NCI-H146 treated with DMSO at 0.1 percent for 48 hours (cell line): ENCODE data around the gene SNX27.
A peak's percentile ranks its signal among the peaks of the same experiment; 100 is the strongest.

Experiments used
- DNase-seq: peaks from one replicate; lab custom pipeline; 2025; ENCODE audit not compliant: unreplicated experiment; lab: John Stamatoyannopoulos, UW

SNX27 gene

DNA sequence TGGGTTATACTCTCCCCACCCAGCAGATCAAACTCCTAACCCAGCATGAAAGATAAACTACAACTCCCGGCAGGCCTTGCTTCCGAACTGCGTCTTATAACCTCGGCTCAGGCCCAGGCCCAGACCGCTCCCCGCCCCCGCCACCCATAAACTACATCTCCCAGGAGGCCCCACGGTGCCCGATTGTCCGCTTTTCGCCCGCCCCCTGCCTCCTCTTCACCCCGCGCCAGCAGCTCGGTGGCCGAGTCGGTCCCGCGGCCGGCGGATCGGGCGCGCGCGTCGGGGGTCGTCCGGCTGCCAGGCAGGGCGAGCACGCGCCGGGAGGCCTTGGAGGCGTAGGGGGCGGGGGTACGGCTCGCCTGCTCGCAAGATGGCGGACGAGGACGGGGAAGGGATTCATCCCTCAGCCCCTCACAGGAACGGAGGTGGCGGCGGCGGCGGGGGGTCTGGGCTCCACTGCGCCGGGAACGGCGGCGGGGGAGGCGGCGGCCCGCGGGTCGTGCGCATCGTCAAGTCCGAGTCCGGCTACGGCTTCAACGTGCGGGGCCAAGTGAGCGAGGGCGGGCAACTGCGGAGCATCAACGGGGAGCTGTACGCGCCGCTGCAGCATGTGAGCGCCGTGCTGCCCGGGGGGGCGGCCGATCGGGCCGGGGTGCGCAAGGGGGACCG is at the start of gene SNX27:
Gene SNX27, plus strand, starts transcription at position 219 of the 669 bp plus-strand sequence. Its CDS starts 152 bp downstream, at position 371.
- peak; percentile 93 for DNase-seq

DNA sequence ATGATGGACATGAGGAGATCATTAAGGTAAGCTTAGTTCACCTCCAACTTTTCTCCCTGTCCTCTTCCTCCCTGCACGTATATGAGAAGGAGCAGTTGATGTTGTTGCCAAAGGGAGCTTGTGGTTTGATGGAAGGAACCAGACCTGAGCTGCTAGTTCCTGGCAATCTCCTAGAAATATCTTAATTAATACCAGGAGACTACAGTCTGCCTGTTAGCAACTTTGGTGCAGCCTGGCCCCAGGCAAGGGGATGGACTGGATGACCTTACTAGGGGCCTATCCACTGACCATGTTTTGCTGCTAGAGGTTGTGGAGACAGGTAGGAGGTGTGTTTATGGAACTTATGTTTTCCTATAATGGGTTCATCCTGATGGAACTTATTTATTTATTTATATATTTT is 49.2 kb upstream of the SNX27 start:
- DNase-seq = no peak

GRCh38 chr1:151563376-151563775 is 48.5 kb upstream of the SNX27 start:
- DNase-seq = peak; percentile 35

- peak; percentile 92 for DNase-seq
These were observed 46.2 kb upstream of the SNX27 start for GRCh38 chr1:151565502-151566189.

GRCh38 chr1:151568626-151569088 is 43.2 kb upstream of the SNX27 start:
- no peak for DNase-seq

GRCh38 chr1:151570819-151571218 is 41.0 kb upstream of the SNX27 start:
- DNase-seq = peak; percentile 62

DNA sequence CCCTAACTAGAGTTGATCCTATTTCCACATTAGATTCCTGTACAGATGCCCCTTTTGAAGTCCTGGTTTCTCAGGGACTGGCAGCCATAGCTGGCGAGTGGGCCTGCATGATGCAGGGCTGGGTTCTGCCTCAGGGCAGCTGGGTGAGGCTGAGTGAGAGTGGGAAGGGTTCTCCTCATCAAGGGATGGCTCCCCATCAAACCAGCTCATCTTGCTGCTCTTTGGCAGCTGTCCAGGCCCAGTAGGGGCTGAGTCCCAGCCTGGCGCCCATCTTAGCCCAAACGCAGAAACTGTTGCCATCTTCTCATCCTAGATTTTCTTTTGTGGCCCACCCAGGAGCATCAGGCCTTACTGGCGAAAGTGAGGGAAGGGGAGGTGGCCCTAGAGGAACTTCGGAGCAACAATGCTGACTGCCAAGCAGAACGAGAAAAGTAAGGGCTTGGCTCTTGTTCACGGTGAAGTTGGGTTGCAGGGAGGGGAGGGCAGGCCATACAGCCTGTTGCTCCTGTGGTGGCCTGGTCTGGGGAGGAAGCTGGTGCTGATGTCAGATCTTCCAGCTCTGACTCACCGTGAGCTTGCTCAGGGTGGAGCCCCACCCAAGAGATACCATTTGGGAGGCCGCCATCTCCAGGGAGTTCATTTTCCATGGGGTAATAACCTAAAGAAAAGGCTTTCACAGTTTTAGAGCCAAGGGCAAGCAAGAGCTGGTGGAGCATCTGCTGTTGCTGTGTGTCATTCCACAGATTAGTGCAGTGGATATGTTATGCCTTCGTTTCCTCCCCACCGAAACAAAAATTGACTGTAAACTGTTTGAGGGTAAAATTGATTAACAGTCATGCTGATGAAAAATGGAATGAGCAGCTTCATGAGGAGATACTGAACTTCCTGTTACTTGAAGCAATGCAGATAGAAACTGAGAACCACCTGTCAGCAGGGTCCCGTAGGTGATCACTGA is 37.0 kb upstream of the SNX27 start:
- DNase-seq = no peak

DNA sequence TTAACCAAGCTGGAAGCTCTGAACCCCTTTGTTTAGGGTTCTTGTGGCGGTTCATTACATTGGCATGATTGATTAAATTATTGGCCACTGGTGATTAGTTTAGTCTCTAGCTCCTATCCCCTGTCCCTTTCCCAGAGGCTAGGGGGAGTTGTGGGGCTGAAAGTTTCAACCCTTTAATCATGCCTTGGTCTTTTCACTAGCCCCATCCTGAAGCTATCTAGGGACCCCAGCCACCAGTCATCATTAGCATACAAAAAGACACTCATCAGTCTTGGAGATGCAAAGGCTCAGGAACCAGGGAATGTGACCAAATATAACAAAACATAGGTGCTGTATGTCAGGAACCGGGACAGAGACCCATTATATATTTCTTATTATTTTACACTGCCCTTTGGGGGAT is 34.7 kb upstream of the SNX27 start:
- DNase-seq = no peak

- DNase-seq = no peak
These were observed 32.9 kb upstream of the SNX27 start for GRCh38 chr1:151578941-151579340.

GRCh38 chr1:151579436-151580225 is 32.2 kb upstream of the SNX27 start:
- DNase-seq = no peak

DNA sequence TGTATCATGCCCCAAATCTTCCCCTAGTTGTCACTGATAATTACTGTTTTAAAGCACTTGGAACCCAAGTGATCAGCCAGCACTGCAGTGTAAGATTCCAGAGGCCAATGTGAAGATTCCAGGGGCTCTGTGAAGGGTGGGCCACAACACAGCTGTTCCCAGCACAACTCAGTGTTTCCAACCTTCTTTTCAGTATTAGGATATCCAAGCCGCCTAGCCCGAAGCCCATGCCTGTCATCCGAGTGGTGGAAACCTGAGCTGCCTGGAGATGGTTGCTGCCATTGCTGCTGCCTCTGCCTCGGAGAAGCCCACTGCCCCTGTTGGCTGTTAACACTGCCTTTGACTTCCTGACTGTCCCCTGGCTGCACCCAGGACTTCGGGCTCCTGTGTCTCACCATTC is 30.4 kb upstream of the SNX27 start:
- no peak for DNase-seq

DNA sequence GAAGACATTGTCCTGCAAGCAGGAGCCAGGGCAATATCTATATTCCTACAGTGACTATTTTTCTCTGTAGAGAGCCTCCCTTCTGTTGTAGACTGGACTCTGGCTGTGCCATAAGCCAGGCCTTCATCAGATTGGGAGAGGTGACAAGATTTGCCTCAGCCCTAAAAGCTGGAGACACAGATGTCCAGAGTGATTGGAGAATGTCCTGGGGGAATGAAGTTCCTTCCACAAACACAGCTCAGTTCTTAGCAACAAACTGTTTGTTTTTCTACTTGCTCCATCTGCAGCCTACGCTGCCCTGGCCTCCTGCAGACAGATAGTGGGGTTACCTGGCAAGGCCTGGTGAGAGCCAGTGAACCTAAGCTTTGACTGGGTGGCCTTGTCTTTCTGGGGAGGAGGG is 29.9 kb upstream of the SNX27 start:
- DNase-seq = no peak

DNA sequence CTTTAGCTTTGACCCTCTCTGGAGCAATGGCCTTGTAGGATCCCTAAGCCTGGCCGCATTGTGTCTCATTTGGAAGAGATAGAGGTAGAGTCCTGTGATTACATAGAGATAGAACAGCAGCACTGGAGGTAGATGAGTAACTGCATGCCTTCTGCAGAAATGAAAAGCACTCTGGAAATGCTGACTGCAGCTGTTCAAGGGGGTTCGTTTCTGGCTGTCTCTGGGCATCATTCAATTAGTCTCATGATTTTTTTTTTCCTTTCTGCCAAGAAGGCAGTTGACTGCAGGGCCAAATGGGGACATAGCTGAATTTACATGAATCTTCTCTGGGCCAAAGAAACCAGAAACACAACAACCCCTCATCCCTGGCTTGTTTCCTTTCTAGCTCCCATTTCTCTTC is 28.1 kb upstream of the SNX27 start:
- DNase-seq = no peak

GRCh38 chr1:151584278-151584677 is 27.6 kb upstream of the SNX27 start:
- DNase-seq = no peak

GRCh38 chr1:151584780-151585179 is 27.1 kb upstream of the SNX27 start:
- DNase-seq = no peak

DNA sequence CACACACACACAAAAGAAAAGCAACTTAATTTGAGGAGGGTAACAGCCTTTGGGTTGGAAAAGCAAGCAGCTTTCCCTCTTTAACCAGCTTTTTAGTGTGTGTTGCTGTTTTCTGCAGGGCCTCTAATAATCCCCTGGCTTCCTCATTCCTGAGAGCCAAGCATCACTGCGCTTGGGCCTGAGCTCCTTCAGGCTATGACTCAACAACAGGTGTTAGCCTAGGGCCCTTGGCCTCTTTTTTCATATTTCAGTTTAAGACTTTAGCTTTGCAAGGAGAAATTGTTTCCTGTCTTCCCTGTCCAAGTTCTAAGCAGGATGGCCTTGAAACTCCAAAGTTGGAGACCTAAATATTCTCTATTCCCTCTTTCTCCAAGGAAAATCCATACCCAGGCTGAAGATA is 26.2 kb upstream of the SNX27 start:
- no peak for DNase-seq

DNA sequence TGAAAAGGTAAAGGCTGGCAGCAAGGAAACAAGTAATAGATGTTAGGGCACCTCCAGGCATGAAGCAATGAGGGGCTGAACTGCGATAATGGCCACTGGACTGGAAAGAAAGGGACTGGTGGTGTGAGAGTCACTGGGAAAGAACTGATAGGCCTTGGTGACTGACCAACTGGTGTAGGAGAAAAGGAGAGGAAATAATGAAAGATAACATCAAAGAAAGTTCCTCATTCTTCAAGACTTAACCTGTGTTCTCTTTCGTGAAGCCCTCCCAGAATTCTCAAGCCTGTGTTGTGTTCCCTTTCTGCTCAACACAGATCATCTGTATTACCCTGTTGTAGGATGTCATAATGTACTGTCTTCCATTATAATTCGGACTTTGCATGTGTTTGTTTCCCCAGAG is 20.9 kb upstream of the SNX27 start:
- DNase-seq = no peak

DNA sequence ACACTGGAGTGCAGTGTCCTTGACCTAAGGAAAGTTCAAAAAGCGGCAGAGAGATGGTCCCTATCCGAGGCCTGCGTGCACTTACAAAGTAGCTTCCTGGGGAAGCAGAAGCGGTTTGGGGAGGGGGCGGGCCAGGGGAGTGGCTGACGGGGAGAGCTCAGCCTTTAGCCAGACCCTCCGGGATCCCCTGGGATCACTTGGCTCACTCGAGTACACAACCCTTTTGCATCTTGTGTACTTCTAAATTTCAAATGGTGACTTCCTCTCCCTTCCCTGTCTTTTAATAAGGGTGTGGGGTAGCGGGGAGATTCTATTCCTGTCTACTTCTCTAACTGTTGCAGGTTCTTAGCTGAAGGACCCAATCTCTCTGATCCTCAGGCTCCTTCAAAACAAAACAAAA is 18.1 kb upstream of the SNX27 start:
- no peak for DNase-seq

DNA sequence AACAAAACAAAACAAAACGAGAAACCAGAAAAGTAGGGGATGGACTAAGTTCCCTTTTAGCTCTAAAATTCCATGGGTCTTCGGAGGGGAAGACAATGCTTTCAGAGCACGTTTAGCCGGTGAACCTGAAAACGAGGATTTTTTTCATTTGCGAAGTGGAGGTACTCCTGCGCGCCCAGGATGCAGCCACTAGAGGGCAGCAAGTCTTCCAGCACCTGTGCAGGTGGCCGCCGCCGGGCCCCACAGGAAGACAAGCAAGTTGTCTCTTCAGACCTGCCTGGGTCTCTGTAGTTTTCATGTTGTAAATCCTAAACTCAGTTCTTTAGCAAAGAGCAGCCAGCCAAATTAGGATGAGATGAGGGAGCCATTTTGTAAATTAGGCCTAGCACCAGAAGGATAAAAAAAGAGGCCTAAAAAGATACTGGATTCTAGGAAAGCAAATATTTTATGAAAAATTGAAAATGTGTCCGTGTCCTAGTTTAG is 17.7 kb upstream of the SNX27 start:
- DNase-seq = peak; percentile 63

GRCh38 chr1:151596166-151596953 is 15.5 kb upstream of the SNX27 start:
- DNase-seq = peak; percentile 14
